Natural killer cell (primary cell): ENCODE results near the gene TGM2. TPM values are rescaled to one million over a fixed set of nuclear protein-coding genes. Genes with fewer than 3 reads are reported as not detected.

ENCODE experiments used
- ATAC-seq, 3 donors: fragments of 150-1000 bp in 2 of 3; fragments of 200-7000 bp in 1 of 3; cut with Tn5 transposase; 1 replicate in 1 of 3; 2 replicates in 2 of 3; pipeline ENCODE4 v1.10.0; 2021; ENCODE audit warnings: mild to moderate bottlenecking in 2 of 3, moderate library complexity in 2 of 3
- DNase-seq, 2 donors: peaks; one replicate each; pipeline versions ENCODE4 v3.0.0 to v3.0.0-alpha.2; 2013 to 2021; ENCODE audit warnings: mixed read lengths in 1 of 2
- H3K27ac ChIP-seq: one replicate; pipeline ENCODE4 v1.5.1; 2013; ENCODE audit warnings: mild to moderate bottlenecking, low read length
- H3K27me3 ChIP-seq: one replicate; pipeline ENCODE4 v1.6.1; 2013; ENCODE audit warnings: low read length; ENCODE audit not compliant: control insufficient read depth, insufficient read depth
- H3K36me3 ChIP-seq: one replicate; pipeline ENCODE4 v1.6.1; 2013; ENCODE audit warnings: low read length; ENCODE audit not compliant: control insufficient read depth, insufficient read depth
- H3K4me1 ChIP-seq: one replicate; pipeline ENCODE4 v1.6.1; 2013; ENCODE audit warnings: low read length; ENCODE audit not compliant: control insufficient read depth, insufficient read depth
- H3K4me3 ChIP-seq: one replicate; pipeline ENCODE4 v1.5.1; 2013; ENCODE audit warnings: low read length
- H3K9me3 ChIP-seq: one replicate; pipeline ENCODE4 v1.6.1; 2013; ENCODE audit warnings: low read length; ENCODE audit not compliant: control insufficient read depth, insufficient read depth
- H3K27ac Mint-ChIP-seq, 2 donors: one replicate each; pipeline ENCODE4 v1.8.0; 2022; ENCODE audit warnings: mild to moderate bottlenecking in 2 of 2, mixed read lengths in 2 of 2, moderate library complexity in 1 of 2
- H3K27me3 Mint-ChIP-seq, 2 donors: one replicate each; pipeline ENCODE4 v1.8.0; 2022; ENCODE audit warnings: low read depth in 2 of 2, mixed read lengths in 2 of 2
- H3K36me3 Mint-ChIP-seq: one replicate; pipeline ENCODE4 v1.8.0; 2022; ENCODE audit warnings: mixed read lengths
- H3K4me1 Mint-ChIP-seq, 2 donors: one replicate each; pipeline ENCODE4 v1.8.0; 2022; ENCODE audit warnings: mixed read lengths in 2 of 2
- H3K4me3 Mint-ChIP-seq: one replicate; pipeline ENCODE4 v1.8.0; 2022; ENCODE audit warnings: mild to moderate bottlenecking, moderate library complexity, mixed read lengths
- H3K9me3 Mint-ChIP-seq, 2 donors: one replicate each; pipeline ENCODE4 v1.8.0; 2022; ENCODE audit warnings: mixed read lengths in 2 of 2
- WGBS: methylation state at CpG from one replicate; pipeline ENCODE4 v1.1.7; 2013; ENCODE audit warnings: missing lambda C conversion rate; ENCODE audit not compliant: insufficient coverage; 5-methylcytosine and 5-hydroxymethylcytosine counted together
- intact Hi-C: fragments of 100-400 bp; cut with micrococcal nuclease; formaldehyde crosslinking; loops from one replicate; pipeline ENCODE4 v1.14.2; 2022
- total RNA-seq, 4 donors: library from RNA; stranded (reverse); fragments of 120-200 nt in 1 of 4; gene quantifications; one replicate each; pipeline versions ENCODE4 v1.2.3 to v1.2.4, GENCODE V29; 2013 to 2022
- TF ChIP-seq, protein P1 (sequence below): fragments of 200-600 bp; IDR thresholded peaks from one replicate; pipeline ENCODE4 v1.8.0; 2022; ENCODE audit warnings: antibody characterized with exemption

Gene TGM2
- total RNA-seq, 3 donors from 2014 or later (not counting 1 experiment from before 2014, with no cell fraction given): 0.33 TPM; not detected in 1

DNA sequence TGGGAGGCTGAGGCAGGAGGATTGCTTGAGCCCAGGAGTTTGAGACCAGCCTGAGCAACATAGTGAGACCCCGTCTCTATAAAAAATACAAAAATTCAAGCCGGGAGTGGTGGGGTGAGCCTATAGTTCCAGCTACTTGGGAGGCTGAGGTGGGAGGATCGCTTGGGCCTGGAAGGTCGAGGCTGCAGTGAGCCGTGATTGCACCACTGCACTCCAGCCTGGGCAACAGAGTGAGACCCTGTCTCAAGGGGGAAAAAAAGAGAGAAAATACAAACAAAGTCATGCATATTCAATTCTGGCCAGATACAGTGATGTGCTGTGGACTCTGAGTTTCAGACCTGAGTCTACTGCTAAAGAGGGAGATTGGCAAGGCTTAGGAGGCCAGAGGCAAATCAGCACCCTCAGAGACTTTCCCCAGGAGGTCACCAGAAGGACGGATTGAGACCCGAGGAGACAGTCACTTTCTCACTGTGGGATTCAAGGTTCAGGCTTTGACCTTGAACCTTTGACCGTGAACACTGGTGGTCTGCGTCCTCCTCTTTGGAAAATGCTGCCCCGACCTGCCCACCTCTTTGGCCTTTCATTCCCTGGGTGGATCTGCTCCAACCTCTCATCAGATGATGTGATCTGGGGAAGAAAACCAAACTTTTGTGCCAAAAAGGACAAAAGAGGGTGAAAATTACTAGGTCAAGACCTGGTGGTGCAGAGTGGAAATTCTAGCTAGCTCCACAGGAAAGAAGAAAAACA, 31.2 kb downstream of the TGM2 start:
- intact Hi-C loops: no loop called here
- DNase-seq: no peak
- 91% methylated on average over 10 of the region's 10 CpGs for WGBS
- H3K4me3 ChIP-seq: no peak overlapping the region
- H3K27ac ChIP-seq: no peak overlapping the region
- Mint-ChIP-seq H3K27ac (no peak overlapping the region), H3K9me3 (no peaks in the 10 kb centered on the region), H3K4me1 (peaks cover 0 to 6% of the 10 kb centered on the region in 2 donors), H3K27me3 (no peaks in the 10 kb centered on the region), H3K4me3 (no peak overlapping the region), H3K36me3 (no peaks in the 10 kb centered on the region)
- H3K9me3 ChIP-seq: no peaks in the 10 kb centered on the region
- H3K4me1 ChIP-seq: peaks cover 12% of the 10 kb centered on the region
- no peaks in the 10 kb centered on the region for H3K36me3 ChIP-seq
- TF ChIP-seq, protein P1, sequence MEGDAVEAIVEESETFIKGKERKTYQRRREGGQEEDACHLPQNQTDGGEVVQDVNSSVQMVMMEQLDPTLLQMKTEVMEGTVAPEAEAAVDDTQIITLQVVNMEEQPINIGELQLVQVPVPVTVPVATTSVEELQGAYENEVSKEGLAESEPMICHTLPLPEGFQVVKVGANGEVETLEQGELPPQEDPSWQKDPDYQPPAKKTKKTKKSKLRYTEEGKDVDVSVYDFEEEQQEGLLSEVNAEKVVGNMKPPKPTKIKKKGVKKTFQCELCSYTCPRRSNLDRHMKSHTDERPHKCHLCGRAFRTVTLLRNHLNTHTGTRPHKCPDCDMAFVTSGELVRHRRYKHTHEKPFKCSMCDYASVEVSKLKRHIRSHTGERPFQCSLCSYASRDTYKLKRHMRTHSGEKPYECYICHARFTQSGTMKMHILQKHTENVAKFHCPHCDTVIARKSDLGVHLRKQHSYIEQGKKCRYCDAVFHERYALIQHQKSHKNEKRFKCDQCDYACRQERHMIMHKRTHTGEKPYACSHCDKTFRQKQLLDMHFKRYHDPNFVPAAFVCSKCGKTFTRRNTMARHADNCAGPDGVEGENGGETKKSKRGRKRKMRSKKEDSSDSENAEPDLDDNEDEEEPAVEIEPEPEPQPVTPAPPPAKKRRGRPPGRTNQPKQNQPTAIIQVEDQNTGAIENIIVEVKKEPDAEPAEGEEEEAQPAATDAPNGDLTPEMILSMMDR: no peak
- no peak for ATAC-seq
- no peaks in the 10 kb centered on the region for H3K27me3 ChIP-seq

DNA sequence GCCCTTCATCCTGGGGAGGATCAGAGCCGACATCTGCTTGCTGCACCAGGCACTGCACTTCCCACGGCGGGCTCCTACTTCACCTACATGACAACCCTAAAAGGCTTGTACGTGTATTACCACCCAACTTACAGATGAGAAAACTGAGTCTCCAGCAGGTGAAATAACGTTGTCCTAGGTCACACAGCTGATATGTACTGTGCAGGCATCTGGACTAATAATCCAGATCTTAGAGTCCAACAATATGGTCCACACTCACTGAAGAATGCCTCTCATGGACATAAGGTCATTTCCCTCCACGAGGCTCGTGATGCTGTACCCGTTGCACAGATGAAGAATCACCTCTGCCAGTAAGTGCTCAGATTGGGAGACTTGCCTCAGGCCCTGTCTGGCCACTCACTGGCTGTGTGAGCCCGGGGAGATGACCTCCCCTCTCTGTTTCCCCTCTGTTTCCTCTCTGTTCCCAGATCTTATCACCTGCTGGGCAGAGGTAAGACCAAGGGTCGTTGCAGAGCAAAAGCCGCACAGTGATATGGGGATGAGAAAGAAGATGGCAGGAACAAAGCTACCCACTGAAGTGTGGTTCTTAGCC, 32.1 kb downstream of the TGM2 start:
- peaks cover 0 to 6% of the 10 kb centered on the region in 2 donors for H3K4me1 Mint-ChIP-seq
- no peak overlapping the region for H3K4me3 Mint-ChIP-seq
- no peaks in the 10 kb centered on the region for H3K36me3 ChIP-seq
- no peaks in the 10 kb centered on the region for H3K27me3 Mint-ChIP-seq
- no peaks in the 10 kb centered on the region for H3K9me3 ChIP-seq
- no peak overlapping the region for H3K27ac ChIP-seq
- WGBS: 91% methylated on average over 11 of the region's 11 CpGs
- H3K4me3 ChIP-seq: no peak overlapping the region
- H3K27me3 ChIP-seq: no peaks in the 10 kb centered on the region
- no peaks in the 10 kb centered on the region for H3K36me3 Mint-ChIP-seq
- H3K9me3 Mint-ChIP-seq: no peaks in the 10 kb centered on the region
- ATAC-seq: no peak
- H3K27ac Mint-ChIP-seq: no peak overlapping the region
- intact Hi-C loops: no loop called here
- H3K4me1 ChIP-seq: peaks cover 12% of the 10 kb centered on the region
- no peak for DNase-seq
- TF ChIP-seq, protein P1: no peak

DNA sequence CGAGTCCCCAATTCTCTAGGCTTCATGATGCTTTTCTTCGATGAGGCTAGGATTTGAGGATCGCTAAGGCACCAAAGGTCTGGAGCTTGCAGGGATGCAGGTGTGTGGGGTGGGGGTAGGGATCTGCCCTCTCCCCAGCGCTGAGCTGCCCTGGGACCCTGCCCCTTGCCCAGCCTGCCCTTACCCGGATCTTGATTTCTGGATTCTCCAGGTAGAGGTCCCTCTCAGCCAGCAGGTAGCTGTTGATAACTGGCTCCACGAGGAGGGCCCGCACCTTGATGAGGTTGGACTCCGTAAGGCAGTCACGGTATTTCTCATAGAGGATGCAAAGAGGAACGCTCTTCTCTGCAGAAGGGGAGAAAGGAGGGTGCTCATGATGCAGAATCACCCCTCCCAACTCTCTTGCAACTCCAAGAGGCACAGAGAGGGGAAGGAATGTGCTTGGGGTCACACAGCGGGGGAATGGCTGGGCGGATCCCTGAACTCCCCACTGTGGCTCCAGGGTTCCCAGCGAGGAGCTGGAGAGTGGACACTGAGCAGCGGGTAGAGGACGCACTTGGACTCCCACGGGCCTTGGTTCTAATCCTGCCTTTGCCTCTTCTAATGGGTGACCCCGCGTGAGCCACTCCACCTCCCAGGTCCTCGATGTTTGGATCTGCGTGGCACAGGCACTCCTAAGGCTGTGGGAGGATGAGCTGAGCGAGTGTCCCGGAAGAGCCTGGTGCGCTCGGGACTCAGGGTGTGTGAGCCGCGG, 32.7 kb downstream of the TGM2 start:
- intact Hi-C loops: no loop called here
- H3K36me3 Mint-ChIP-seq: no peaks in the 10 kb centered on the region
- DNase-seq (no peak), ATAC-seq (no peak)
- no peak overlapping the region for H3K4me3 ChIP-seq
- H3K27ac ChIP-seq: no peak overlapping the region
- peaks cover 12% of the 10 kb centered on the region for H3K4me1 ChIP-seq
- no peaks in the 10 kb centered on the region for H3K27me3 ChIP-seq
- H3K27ac Mint-ChIP-seq: no peak overlapping the region
- TF ChIP-seq, protein P1: no peak
- WGBS: 90% methylated on average over 24 of the region's 26 CpGs
- no peaks in the 10 kb centered on the region for H3K9me3 Mint-ChIP-seq
- H3K4me3 Mint-ChIP-seq: no peak overlapping the region
- no peaks in the 10 kb centered on the region for H3K36me3 ChIP-seq
- no peaks in the 10 kb centered on the region for H3K9me3 ChIP-seq
- no peaks in the 10 kb centered on the region for H3K27me3 Mint-ChIP-seq
- peaks cover 0 to 6% of the 10 kb centered on the region in 2 donors for H3K4me1 Mint-ChIP-seq
